HepG2 (cell line): ENCODE results near the gene PIANP. TPM values are rescaled to one million over a fixed set of nuclear protein-coding genes. Genes with fewer than 3 reads are reported as not detected.

Experiments used
- ATF2 ChIP-seq: sonication (generic); formaldehyde crosslinking; IDR thresholded peaks from 2 replicates; pipeline ENCODE4 v1.4.0; 2020; ENCODE audit warnings: missing genetic modification reagents
- BCLAF1 ChIP-seq: fragments of 450-650 bp; IDR thresholded peaks from 2 replicates; pipeline ENCODE4 v1.6.1; 2017; ENCODE audit warnings: mild to moderate bottlenecking
- CHCHD3 ChIP-seq: sonication (generic); formaldehyde crosslinking; IDR thresholded peaks from 2 replicates; pipeline ENCODE4 v1.8.0; 2022; ENCODE audit warnings: mild to moderate bottlenecking, missing genetic modification reagents, moderate library complexity
- DPF2 ChIP-seq: sonication (generic); formaldehyde crosslinking; IDR thresholded peaks from 2 replicates; pipeline ENCODE4 v1.4.0; 2020; ENCODE audit warnings: mild to moderate bottlenecking, low read depth, missing genetic modification reagents, borderline replicate concordance
- GATA4 ChIP-seq: sonication (generic); IDR thresholded peaks from 2 replicates; pipeline ENCODE4 v1.6.1; 2016; ENCODE audit warnings: antibody characterized with exemption, low read depth, borderline replicate concordance
- HOXA9 ChIP-seq: sonication (generic); formaldehyde crosslinking; IDR thresholded peaks from 2 replicates; pipeline ENCODE4 v1.8.1; 2022; ENCODE audit warnings: missing genetic modification reagents, mild to moderate bottlenecking, moderate library complexity, borderline replicate concordance
- HOXD1 ChIP-seq: sonication (generic); formaldehyde crosslinking; IDR thresholded peaks from 2 replicates; pipeline ENCODE4 v1.5.0; 2020; ENCODE audit warnings: missing genetic modification reagents
- IKZF4 ChIP-seq: sonication (generic); formaldehyde crosslinking; IDR thresholded peaks from 2 replicates; pipeline ENCODE4 v1.5.1; 2020; ENCODE audit warnings: borderline replicate concordance, mild to moderate bottlenecking, low read depth, missing genetic modification reagents; ENCODE audit errors: not compliant biosample characterization
- KLF12 ChIP-seq: sonication (generic); formaldehyde crosslinking; IDR thresholded peaks from 2 replicates; pipeline ENCODE4 v1.4.0; 2020; ENCODE audit warnings: missing genetic modification reagents, borderline replicate concordance
- KLF15 ChIP-seq: sonication (generic); formaldehyde crosslinking; IDR thresholded peaks from 2 replicates; pipeline ENCODE4 v1.8.1; 2023; ENCODE audit warnings: borderline replicate concordance, mild to moderate bottlenecking, inconsistent platforms, missing genetic modification reagents, mixed read lengths
- MAX ChIP-seq: IDR thresholded peaks from 2 replicates; pipeline ENCODE4 v1.6.1; 2012; ENCODE audit warnings: inconsistent platforms
- MED1 ChIP-seq: sonication (generic); formaldehyde crosslinking; IDR thresholded peaks from 2 replicates; pipeline ENCODE4 v1.4.0; 2020; ENCODE audit warnings: missing genetic modification reagents
- MLLT10 ChIP-seq: sonication (generic); formaldehyde crosslinking; IDR thresholded peaks from 2 replicates; pipeline ENCODE4 v1.4.0; 2020; ENCODE audit warnings: missing genetic modification reagents
- PHF5A ChIP-seq: IDR thresholded peaks from one replicate; pipeline ENCODE4 v1.6.1; 2018; ENCODE audit warnings: low read depth, missing genetic modification reagents; ENCODE audit not compliant: unreplicated experiment
- SP140L ChIP-seq: sonication (generic); formaldehyde crosslinking; IDR thresholded peaks from 2 replicates; pipeline ENCODE4 v1.4.0; 2020; ENCODE audit warnings: missing genetic modification reagents, borderline replicate concordance
- TOPORS ChIP-seq: sonication (generic); formaldehyde crosslinking; IDR thresholded peaks from 2 replicates; pipeline ENCODE4 v1.8.0; 2023; ENCODE audit warnings: mild to moderate bottlenecking, missing genetic modification reagents
- XBP1 ChIP-seq: sonication (generic); formaldehyde crosslinking; IDR thresholded peaks from 2 replicates; pipeline ENCODE4 v1.5.0; 2020; ENCODE audit warnings: missing genetic modification reagents
- ZBTB4 ChIP-seq: sonication (generic); formaldehyde crosslinking; IDR thresholded peaks from 2 replicates; pipeline ENCODE4 v1.4.0; 2020; ENCODE audit warnings: missing genetic modification reagents, mild to moderate bottlenecking, borderline replicate concordance
- ZFAT ChIP-seq: sonication (generic); formaldehyde crosslinking; conservative IDR thresholded peaks from 2 replicates; pipeline ENCODE4 v1.8.1; 2023; ENCODE audit warnings: missing genetic modification reagents, inconsistent platforms
- ZFP1 ChIP-seq: IDR thresholded peaks from 2 replicates; pipeline ENCODE4 v1.6.1; 2016
- ZNF253 ChIP-seq: sonication (generic); formaldehyde crosslinking; IDR thresholded peaks from 2 replicates; pipeline ENCODE4 v1.8.0; 2022; ENCODE audit warnings: mild to moderate bottlenecking, missing genetic modification reagents, borderline replicate concordance
- ZNF264 ChIP-seq: sonication (generic); formaldehyde crosslinking; IDR thresholded peaks from 2 replicates; pipeline ENCODE4 v1.4.0; 2020; ENCODE audit warnings: missing genetic modification reagents
- ZNF367 ChIP-seq: sonication (generic); formaldehyde crosslinking; IDR thresholded peaks from 2 replicates; pipeline ENCODE4 v1.4.0; 2020; ENCODE audit warnings: missing genetic modification reagents, borderline replicate concordance
- ZNF607 ChIP-seq: sonication (generic); formaldehyde crosslinking; IDR thresholded peaks from 2 replicates; pipeline ENCODE4 v1.5.1; 2020; ENCODE audit warnings: missing genetic modification reagents, mild to moderate bottlenecking, borderline replicate concordance
- ZNF768 ChIP-seq: sonication (generic); formaldehyde crosslinking; IDR thresholded peaks from 2 replicates; pipeline ENCODE4 v1.4.0; 2020; ENCODE audit warnings: missing genetic modification reagents
- polyA plus RNA-seq, 8 experiments: library from polyadenylated mRNA; depleted of rRNA in 3 of 8; stranded (reverse) in 7 of 8; unstranded in 1 of 8; fragments of >200 nt; fragmentation: Illumina TruSeq in 4 of 8; extraction: Trizol in 4 of 8; gene quantifications; 2 replicates each; pipeline versions ENCODE4 v1.2.1 to v1.2.3, GENCODE V29; 2011 to 2016; ENCODE audit warnings: low read depth in 4 of 8, missing spikeins in 1 of 8, mixed read lengths in 1 of 8; ENCODE audit not compliant: insufficient read depth in 1 of 8
- total RNA-seq, 5 experiments: library from RNA; depleted of rRNA; stranded (reverse); fragments of >200 nt; fragmentation: Illumina TruSeq; extraction: Trizol; gene quantifications; 2 replicates each; pipeline ENCODE4 v1.2.3, GENCODE V29; 2016; ENCODE audit warnings: low read depth in 1 of 5

PIANP gene
- total and polyA plus RNA-seq, 2 of the 13 experiments (the other 11 are each of a cell fraction or from before 2014, with no cell fraction given): not detected

GRCh38 chr12:6688543-6688998 is 12.0 kb downstream of the PIANP start (continued):
- no peak for TF ChIP-seq ZFP1 (CRISPR knock-in tag)
- no peak for TF ChIP-seq SP140L (CRISPR knock-in tag)
- no peak for TF ChIP-seq ZNF253 (CRISPR knock-in tag)
- TF ChIP-seq XBP1 (CRISPR knock-in tag): no peak
- no peak for TF ChIP-seq ZBTB4 (CRISPR knock-in tag)
- TF ChIP-seq DPF2: no peak
- no peak for TF ChIP-seq ATF2 (CRISPR knock-in tag)
- TF ChIP-seq ZFAT (CRISPR knock-in tag): no peak
- no peak for TF ChIP-seq ZNF768
- TF ChIP-seq KLF15: no peak
- no peak for TF ChIP-seq MAX
- no peak for TF ChIP-seq MLLT10 (CRISPR knock-in tag)
- TF ChIP-seq GATA4: peak; percentile 30; the same call in 1 of the 2 replicates
- TF ChIP-seq ZNF367 (CRISPR knock-in tag): no peak
- peak; percentile 23; the same call in 1 of the 2 replicates for TF ChIP-seq MED1 (CRISPR knock-in tag)
- no peak for TF ChIP-seq KLF12 (CRISPR knock-in tag)
- TF ChIP-seq PHF5A (CRISPR knock-in tag): no peak
- TF ChIP-seq BCLAF1: no peak
- TF ChIP-seq IKZF4: no peak
- no peak for TF ChIP-seq TOPORS (CRISPR knock-in tag)
- no peak for TF ChIP-seq ZNF264 (CRISPR knock-in tag)
- no peak for TF ChIP-seq HOXD1
- peak; percentile 20; the same call in 1 of the 2 replicates for TF ChIP-seq ZNF607 (CRISPR knock-in tag)
- no peak for TF ChIP-seq CHCHD3 (CRISPR knock-in tag)
- no peak for TF ChIP-seq HOXA9 (CRISPR knock-in tag)
